K562 (cell line): Measurements from ENCODE around the gene SLC2A8. TPM values are rescaled to one million over a fixed set of nuclear protein-coding genes. Genes with fewer than 3 reads are reported as not detected.

ENCODE experiments used
- ATAC-seq: fragments of 200-7000 bp; cut with Tn5 transposase; 3 replicates; pipeline ENCODE4 v1.9.1; 2020; ENCODE audit warnings: moderate library complexity
- BruUV-seq: library from RNA; stranded (reverse); fragments of 400-500 nt; replicated peaks from 2 replicates; lab custom pipeline; 2021; lab: Mats Ljungman, UMichigan
- CTCF ChIA-PET: fragments of 300-600 bp; formaldehyde crosslinking; extraction: SDS; loops from one replicate; lab custom pipeline; 2021; ENCODE audit warnings: low intra/inter-chr PET ratio; lab: Yijun Ruan, JAX
- POLR2A ChIA-PET: fragments of 300-600, 350-650 bp; sonication (Branson Sonifier 250); formaldehyde crosslinking; extraction: SDS; loops from one replicate; lab custom pipeline; 2021; ENCODE audit warnings: antibody characterized with exemption, inconsistent platforms; lab: Yijun Ruan, JAX
- DNase-seq, 4 experiments: peaks; one replicate each; pipeline versions ENCODE4 v3.0.0 to v3.0.0-alpha.2; 2011 to 2018; ENCODE audit warnings: low spot score in 3 of 4, mixed read lengths in 3 of 4; ENCODE audit errors: extremely low read depth in 1 of 4
- FAIRE-seq: peaks from 2 replicates; lab custom pipeline; 2011; peaks lifted over from hg19 to GRCh38; lab: Jason Lieb, UNC
- H2AFZ ChIP-seq: 2 replicates; pipeline ENCODE4 v1.6.0; 2011; ENCODE audit warnings: low read depth, low read length, control low read depth, inconsistent platforms
- H3K27ac ChIP-seq: fragments of 200-600 bp; 3 replicates; pipeline ENCODE4 v1.8.0; 2011; ENCODE audit warnings: low read depth, mild to moderate bottlenecking, control low read depth, inconsistent platforms, low read length, moderate library complexity, mixed read lengths; ENCODE audit errors: extremely low read depth
- H3K27me3 ChIP-seq, 2 experiments: fragments of 300-600 bp in 1 of 2; 2 replicates in 1 of 2; 3 replicates in 1 of 2; pipeline versions ENCODE4 v1.6.0 to v1.8.0; 2011; ENCODE audit warnings: inconsistent platforms in 2 of 2, low read length in 2 of 2, mild to moderate bottlenecking in 1 of 2, mixed read lengths in 1 of 2, moderate library complexity in 1 of 2; ENCODE audit not compliant: control insufficient read depth in 2 of 2, insufficient read depth in 2 of 2
- H3K36me3 ChIP-seq: fragments of 300-600 bp; 3 replicates; pipeline ENCODE4 v1.8.0; 2011; ENCODE audit warnings: mild to moderate bottlenecking, low read length, inconsistent platforms; ENCODE audit not compliant: control insufficient read depth, insufficient read depth
- H3K4me1 ChIP-seq, 2 experiments: fragments of 200-600 bp in 1 of 2; replicated peaks in 1 of 2; 2 replicates in 1 of 2; 3 replicates in 1 of 2; pipeline versions ENCODE4 v1.5.1 to v1.8.0; 2011; ENCODE audit warnings: inconsistent platforms in 2 of 2, low read length in 2 of 2, mild to moderate bottlenecking in 1 of 2, mixed read lengths in 1 of 2, moderate library complexity in 1 of 2; ENCODE audit not compliant: control insufficient read depth in 2 of 2, insufficient read depth in 2 of 2
- H3K4me2 ChIP-seq: 2 replicates; pipeline ENCODE4 v1.6.1; 2011; ENCODE audit warnings: low read length, control low read depth, inconsistent platforms, mixed read lengths; ENCODE audit not compliant: insufficient read depth
- H3K4me3 ChIP-seq: fragments of 200-600 bp; sonication (generic), shearing (Covaris generic); 2 replicates; pipeline ENCODE4 v1.5.1; 2016; ENCODE audit warnings: control low read depth, inconsistent platforms
- H3K79me2 ChIP-seq: fragments of 200-600 bp; 3 replicates; pipeline ENCODE4 v1.8.0; 2011; ENCODE audit warnings: low read length, inconsistent platforms; ENCODE audit not compliant: control insufficient read depth, insufficient read depth
- H3K9ac ChIP-seq, 2 experiments: 2 replicates each; pipeline versions ENCODE4 v1.6.0 to v1.6.1; 2011; ENCODE audit warnings: low read depth in 2 of 2, low read length in 2 of 2, control low read depth in 1 of 2, inconsistent platforms in 1 of 2, mild to moderate bottlenecking in 1 of 2, mixed read lengths in 1 of 2; ENCODE audit not compliant: insufficient read depth in 1 of 2
- H3K9me1 ChIP-seq: one replicate; pipeline ENCODE4 v1.6.0; 2011; ENCODE audit warnings: inconsistent platforms, mild to moderate bottlenecking, low read length, moderate library complexity; ENCODE audit not compliant: control insufficient read depth, insufficient read depth
- H3K9me3 ChIP-seq: replicated peaks from 2 replicates; pipeline ENCODE4 v1.5.1; 2011; ENCODE audit warnings: low read depth, low read length, inconsistent platforms; ENCODE audit not compliant: control insufficient read depth, insufficient read depth
- H4K20me1 ChIP-seq: replicated peaks from 2 replicates; pipeline ENCODE4 v1.6.1; 2011; ENCODE audit warnings: low read length, inconsistent platforms, mixed read lengths; ENCODE audit not compliant: control insufficient read depth, insufficient read depth
- CBX8 ChIP-seq: fragments of 200-600 bp; sonication (generic); IDR thresholded peaks from 2 replicates; pipeline ENCODE4 v1.6.1; 2012; ENCODE audit warnings: borderline replicate concordance, mixed run types, low read depth, mild to moderate bottlenecking, moderate library complexity, mixed read lengths, low read length, control low read depth, inconsistent platforms; ENCODE audit not compliant: poor library complexity, severe bottlenecking; ENCODE audit errors: extremely low read depth
- CTCF ChIP-seq, 3 experiments: IDR thresholded peaks in 2 of 3; conservative IDR thresholded peaks in 1 of 3; 2 replicates each; pipeline ENCODE4 v1.5.1; 2011 to 2012; ENCODE audit warnings: low read length in 3 of 3, mild to moderate bottlenecking in 3 of 3, control low read depth in 2 of 3, improper control_type of control experiment in 1 of 3, inconsistent platforms in 1 of 3, low read depth in 1 of 3, mixed read lengths in 1 of 3, moderate library complexity in 1 of 3; ENCODE audit not compliant: insufficient read depth in 2 of 3
- LARP7 ChIP-seq: fragments of 450-650 bp; IDR thresholded peaks from 2 replicates; pipeline ENCODE4 v1.6.1; 2016
- RAD21 ChIP-seq, 2 experiments: fragments of 250-450 bp in 1 of 2; fragments of 450-650 bp in 1 of 2; sonication (Bioruptor Pico) in 1 of 2; formaldehyde crosslinking in 1 of 2; IDR thresholded peaks in 1 of 2; conservative IDR thresholded peaks in 1 of 2; 2 replicates each; pipeline versions ENCODE4 v1.4.0 to v1.8.0; 2020 to 2022; ENCODE audit warnings: mild to moderate bottlenecking in 2 of 2, moderate library complexity in 1 of 2
- WGBS: fragments of 100-300 bp; shearing (Covaris generic); methylation state at CpG from one replicate; pipeline ENCODE4 v1.1.6; 2016; ENCODE audit warnings: low coverage, mixed read lengths; ENCODE audit not compliant: insufficient coverage; ENCODE audit errors: missing lambda C conversion rate; 5-methylcytosine and 5-hydroxymethylcytosine counted together
- in situ Hi-C: fragments of 300-500 bp; cut with MboI; formaldehyde crosslinking; loops from 4 replicates; pipeline ENCODE4 v1.15.0; 2018; ENCODE audit warnings: inconsistent platforms, mixed read lengths
- intact Hi-C: fragments of 100-400 bp; cut with micrococcal nuclease; formaldehyde crosslinking; loops from 2 replicates; pipeline ENCODE4 v1.14.2; 2022
- polyA plus RNA-seq, 8 experiments: library from polyadenylated mRNA; depleted of rRNA in 4 of 8; stranded (reverse) in 5 of 8; unstranded in 3 of 8; fragments of >200 nt; fragmentation: Nextera tagmentation in 2 of 8; fragmentation: Illumina TruSeq in 1 of 8; extraction: Ambion mirVana in 2 of 8; extraction: Trizol in 1 of 8; gene quantifications; 2 replicates each; pipeline versions ENCODE4 v1.2.1 to v1.2.3, GENCODE V29; 2011 to 2014; ENCODE audit warnings: inconsistent platforms in 1 of 8, missing spikeins in 1 of 8
- total RNA-seq, 7 experiments: library from RNA; depleted of rRNA in 6 of 7; stranded (reverse); fragments of >200 nt in 6 of 7; fragmentation: Illumina TruSeq in 2 of 7; extraction: Trizol in 2 of 7; gene quantifications; 2 replicates each; pipeline versions ENCODE4 v1.2.1 to v1.2.3, GENCODE V29; 2011 to 2021; ENCODE audit warnings: low replicate concordance in 1 of 7
- TF ChIP-seq, protein P1 (sequence below): fragments of 250-450 bp; sonication (Bioruptor Pico); IDR thresholded peaks from 2 replicates; pipeline ENCODE4 v1.5.0; 2021; ENCODE audit warnings: mild to moderate bottlenecking, borderline replicate concordance

Gene SLC2A8
- total and polyA plus RNA-seq, 9 of the 15 experiments (the other 6 are each of a cell fraction or from before 2014, with no cell fraction given): 0.13 to 12.9 (median 5.2) TPM

- Histone ChIP-seq H3K9me3 (no peaks in the 10 kb centered on the region), H3K36me3 (no peaks in the 10 kb centered on the region), H3K27me3 (peaks cover 9 to 12% of the 10 kb centered on the region in 2 experiments), H3K27ac (no peak overlapping the region), H3K4me3 (no peak overlapping the region), H3K9me1 (no peaks in the 10 kb centered on the region), H3K79me2 (no peaks in the 10 kb centered on the region), H3K9ac (no peak overlapping the region), H2AFZ (peak overlapping the region; percentile 54; the same call in 1 of the 2 replicates), H4K20me1 (no peaks in the 10 kb centered on the region), H3K4me2 (no peak overlapping the region), H3K4me1 (peaks cover 7 to 9% of the 10 kb centered on the region in 2 experiments; a peak in 3 of 5 replicates)
- WGBS: 13% methylated on average over 7 of the region's 8 CpGs
- intact Hi-C loops: loop anchor here (2.0 to 5.0 kb wide), 5 partner anchors 48 to 227 kb away; no protein-coding TSS in a partner anchor
- in situ Hi-C loops: no loop called here
- DNase-seq (peak; percentile 14 to 41 (median 30)), FAIRE-seq (peak; percentile 15), ATAC-seq (peak; percentile 85)
- ChIA-PET CTCF (interaction anchor here (1.3 kb wide), 1 partner anchor 146 kb away, joined by 5 read pairs; no protein-coding TSS in a partner anchor), POLR2A (interaction anchor here (0.6 to 1.2 kb wide), 4 partner anchors 14 to 823 kb away, joined by 3 to 4 read pairs (median 3); partner anchors contain the start of gene ZNF79)
- TF ChIP-seq LARP7: no peak
- TF ChIP-seq CTCF (IDR thresholded peaks at IDR 0.05 in 2 of 3, conservative IDR thresholded peaks at IDR 0.05 in 1 of 3; ENCODE audit: insufficient read depth in 2 of 3, low read depth in 1 of 3, low read length in 3 of 3): peak; percentile 35 to 46 (median 36); a peak in 5 of 6 replicates
- TF ChIP-seq RAD21 (CRISPR knock-in tag; conservative IDR thresholded peaks at IDR 0.05 in 1 of 2, IDR thresholded peaks at IDR 0.05 in 1 of 2): peak in 1 of 2 experiments; percentile 17; a peak in 1 of 4 replicates
- TF ChIP-seq, protein P1, sequence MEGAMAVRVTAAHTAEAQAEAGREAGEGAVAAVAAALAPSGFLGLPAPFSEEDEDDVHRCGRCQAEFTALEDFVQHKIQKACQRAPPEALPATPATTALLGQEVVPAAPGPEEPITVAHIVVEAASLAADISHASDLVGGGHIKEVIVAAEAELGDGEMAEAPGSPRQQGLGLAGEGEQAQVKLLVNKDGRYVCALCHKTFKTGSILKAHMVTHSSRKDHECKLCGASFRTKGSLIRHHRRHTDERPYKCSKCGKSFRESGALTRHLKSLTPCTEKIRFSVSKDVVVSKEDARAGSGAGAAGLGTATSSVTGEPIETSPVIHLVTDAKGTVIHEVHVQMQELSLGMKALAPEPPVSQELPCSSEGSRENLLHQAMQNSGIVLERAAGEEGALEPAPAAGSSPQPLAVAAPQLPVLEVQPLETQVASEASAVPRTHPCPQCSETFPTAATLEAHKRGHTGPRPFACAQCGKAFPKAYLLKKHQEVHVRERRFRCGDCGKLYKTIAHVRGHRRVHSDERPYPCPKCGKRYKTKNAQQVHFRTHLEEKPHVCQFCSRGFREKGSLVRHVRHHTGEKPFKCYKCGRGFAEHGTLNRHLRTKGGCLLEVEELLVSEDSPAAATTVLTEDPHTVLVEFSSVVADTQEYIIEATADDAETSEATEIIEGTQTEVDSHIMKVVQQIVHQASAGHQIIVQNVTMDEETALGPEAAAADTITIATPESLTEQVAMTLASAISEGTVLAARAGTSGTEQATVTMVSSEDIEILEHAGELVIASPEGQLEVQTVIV (CRISPR knock-in tag): no peak
- TF ChIP-seq CBX8: no peak
- no TSS peak for BruUV-seq
Measured at GRCh38 chr9:127360250-127360649, 36.7 kb upstream of the SLC2A8 start.
